NCI-H446 treated with DMSO at 0.1 percent for 48 hours (cell line): ENCODE measurements around the gene MAP3K20.
"Not testable (repeated sequence)": the region's sequence is repeated elsewhere in the genome, so short reads cannot be mapped to it uniquely, and the experiment has no call there.

Experiments
- DNase-seq: peaks from one replicate; lab custom pipeline; 2025; lab: John Stamatoyannopoulos, UW

MAP3K20 gene

GRCh38 chr2:173087793-173088496 lies 12.3 kb downstream of the MAP3K20 start:
- DNase-seq, result no peak

- DNase-seq, result no peak
Measured at GRCh38 chr2:173090276-173090877, 14.7 kb downstream of the MAP3K20 start.

GRCh38 chr2:173090973-173091660 lies 15.5 kb downstream of the MAP3K20 start:
- DNase-seq, result no peak

GRCh38 chr2:173091910-173092309 lies 16.3 kb downstream of the MAP3K20 start:
- DNase-seq, result no peak

- no peak for DNase-seq
Measured at GRCh38 chr2:173092844-173093402, 17.3 kb downstream of the MAP3K20 start.

- DNase-seq, result not testable (repeated sequence)
Measured at GRCh38 chr2:173093617-173094016, 18.0 kb downstream of the MAP3K20 start.

- DNase-seq, result no peak
Measured at GRCh38 chr2:173094731-173095130, 19.1 kb downstream of the MAP3K20 start.

- no peak for DNase-seq
Measured at GRCh38 chr2:173095356-173095755, 19.7 kb downstream of the MAP3K20 start.

- no peak for DNase-seq
Measured at GRCh38 chr2:173099271-173099670, 23.6 kb downstream of the MAP3K20 start.

GRCh38 chr2:173099804-173100203 lies 24.2 kb downstream of the MAP3K20 start:
- DNase-seq, result no peak

GRCh38 chr2:173101687-173102086 lies 26.0 kb downstream of the MAP3K20 start:
- no peak for DNase-seq

GRCh38 chr2:173104156-173104555 lies 28.5 kb downstream of the MAP3K20 start:
- no peak for DNase-seq

- no peak for DNase-seq
Measured at GRCh38 chr2:173106959-173107628, 31.4 kb downstream of the MAP3K20 start.

GRCh38 chr2:173107629-173108022 lies 32.0 kb downstream of the MAP3K20 start:
- DNase-seq, result no peak

- DNase-seq, result no peak
Measured at GRCh38 chr2:173109253-173110188, 33.9 kb downstream of the MAP3K20 start.

GRCh38 chr2:173117678-173118077 lies 42.0 kb downstream of the MAP3K20 start:
- peak; percentile 67 for DNase-seq

- DNase-seq, result peak; percentile 24
Measured at GRCh38 chr2:173118395-173118794, 42.7 kb downstream of the MAP3K20 start.

- DNase-seq, result peak; percentile 98
Measured at GRCh38 chr2:173119069-173119807, 43.6 kb downstream of the MAP3K20 start.

GRCh38 chr2:173119944-173120343 lies 44.3 kb downstream of the MAP3K20 start:
- no peak for DNase-seq

GRCh38 chr2:173122936-173123335 lies 47.3 kb downstream of the MAP3K20 start:
- no peak for DNase-seq
